Central memory CD8-positive, alpha-beta T cell (primary cell): ENCODE data around the gene RNASE8.

Source experiments
- ATAC-seq: fragments of 150-1000 bp; cut with Tn5 transposase; replicated peaks from 2 replicates; pipeline ENCODE4 v1.10.0; 2022; ENCODE audit warnings: mild to moderate bottlenecking, moderate FRiP score, moderate number of reproducible peaks; ENCODE audit not compliant: poor library complexity, severe bottlenecking; ENCODE audit errors: extremely low read depth
- DNase-seq, 2 donors: peaks; one replicate each; pipeline ENCODE4 v3.0.0; 2021; ENCODE audit warnings: low spot score in 2 of 2
- H3K27ac Mint-ChIP-seq: one replicate; pipeline ENCODE4 v1.8.0; 2022; ENCODE audit warnings: low read depth, mild to moderate bottlenecking, moderate library complexity, mixed read lengths
- H3K27me3 Mint-ChIP-seq: one replicate; pipeline ENCODE4 v1.8.0; 2022; ENCODE audit warnings: mixed read lengths
- H3K36me3 Mint-ChIP-seq: one replicate; pipeline ENCODE4 v1.8.0; 2022; ENCODE audit warnings: mild to moderate bottlenecking, moderate library complexity, mixed read lengths; ENCODE audit not compliant: insufficient read depth
- H3K4me1 Mint-ChIP-seq: one replicate; pipeline ENCODE4 v1.8.0; 2022; ENCODE audit warnings: mixed read lengths
- H3K4me3 Mint-ChIP-seq: one replicate; pipeline ENCODE4 v1.8.0; 2022; ENCODE audit warnings: mild to moderate bottlenecking, moderate library complexity, mixed read lengths
- H3K9me3 Mint-ChIP-seq: one replicate; pipeline ENCODE4 v1.8.0; 2022; ENCODE audit warnings: mixed read lengths

The RNASE8 gene

DNA sequence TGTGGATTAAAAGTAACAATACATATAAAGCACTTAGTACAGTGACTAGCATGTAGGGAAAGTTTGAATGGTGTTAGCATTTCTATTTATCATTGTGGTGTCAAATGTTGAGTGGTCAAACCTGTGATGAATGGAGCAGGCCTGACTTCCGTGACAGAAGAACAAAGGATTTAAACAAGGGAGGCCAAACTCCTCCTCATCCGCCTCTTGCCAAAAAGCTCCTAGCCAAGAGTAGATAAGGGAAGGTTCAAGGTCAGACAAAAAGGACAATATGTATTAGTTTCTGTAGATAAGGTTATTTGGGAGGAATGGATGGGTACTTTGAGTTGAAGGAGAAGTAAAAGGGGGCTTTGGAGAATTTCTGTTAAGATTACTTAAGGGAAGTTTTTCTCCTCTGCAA is 9.0 kb upstream of the RNASE8 start:
- H3K27ac Mint-ChIP-seq = no peak overlapping the region
- H3K4me1 Mint-ChIP-seq = peaks cover 8% of the 10 kb centered on the region
- peaks cover 28% of the 10 kb centered on the region for H3K27me3 Mint-ChIP-seq
- no peaks in the 10 kb centered on the region for H3K36me3 Mint-ChIP-seq
- no peaks in the 10 kb centered on the region for H3K9me3 Mint-ChIP-seq
- no peak overlapping the region for H3K4me3 Mint-ChIP-seq
- ATAC-seq (no peak), DNase-seq (no peak)

DNA sequence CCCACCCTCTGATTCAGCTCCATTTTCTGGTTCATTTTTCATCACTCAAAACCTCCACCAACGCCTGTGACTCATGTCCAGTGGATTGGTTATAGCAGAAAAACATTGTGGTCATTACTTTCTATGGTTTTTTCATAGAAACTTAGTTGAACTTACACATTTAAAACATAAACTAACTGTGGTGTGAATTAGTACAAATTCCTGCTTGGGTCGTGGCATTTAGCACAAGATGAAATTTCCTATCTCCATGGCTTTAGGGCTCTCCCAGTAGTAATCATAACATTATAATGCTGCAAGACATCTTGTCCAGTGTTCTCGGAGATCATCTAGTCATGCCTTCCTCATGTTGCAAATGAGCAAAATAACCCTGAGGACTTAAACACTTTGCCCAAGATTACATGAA is 8.3 kb upstream of the RNASE8 start:
- Mint-ChIP-seq H3K9me3 (no peaks in the 10 kb centered on the region), H3K4me1 (peaks cover 5% of the 10 kb centered on the region), H3K4me3 (no peak overlapping the region), H3K36me3 (no peaks in the 10 kb centered on the region), H3K27ac (no peak overlapping the region), H3K27me3 (peaks cover 21% of the 10 kb centered on the region)
- DNase-seq = no peak
- no peak for ATAC-seq

DNA sequence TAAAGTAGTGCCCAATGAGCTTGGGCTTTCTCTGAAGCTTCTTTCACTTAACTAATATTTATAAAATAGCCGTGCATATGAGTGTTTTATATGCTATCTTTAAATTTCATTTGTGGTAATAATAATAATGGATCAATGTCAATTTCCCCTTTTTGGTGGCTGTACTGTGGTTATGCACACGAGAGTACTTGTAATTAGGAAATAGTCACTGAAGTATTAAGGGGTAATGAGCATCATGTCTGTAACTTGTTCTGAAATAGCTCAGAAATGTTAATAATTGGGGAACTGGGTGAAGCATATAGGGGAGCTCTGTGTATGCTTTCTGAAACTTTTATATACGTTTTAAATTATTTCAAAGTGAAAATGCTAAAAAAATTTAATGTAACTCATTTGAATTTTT is 7.0 kb upstream of the RNASE8 start:
- Mint-ChIP-seq H3K4me3 (no peak overlapping the region), H3K9me3 (no peaks in the 10 kb centered on the region), H3K27ac (no peak overlapping the region), H3K27me3 (peaks cover 9% of the 10 kb centered on the region), H3K4me1 (no peaks in the 10 kb centered on the region), H3K36me3 (no peaks in the 10 kb centered on the region)
- no peak for DNase-seq
- ATAC-seq = no peak

DNA sequence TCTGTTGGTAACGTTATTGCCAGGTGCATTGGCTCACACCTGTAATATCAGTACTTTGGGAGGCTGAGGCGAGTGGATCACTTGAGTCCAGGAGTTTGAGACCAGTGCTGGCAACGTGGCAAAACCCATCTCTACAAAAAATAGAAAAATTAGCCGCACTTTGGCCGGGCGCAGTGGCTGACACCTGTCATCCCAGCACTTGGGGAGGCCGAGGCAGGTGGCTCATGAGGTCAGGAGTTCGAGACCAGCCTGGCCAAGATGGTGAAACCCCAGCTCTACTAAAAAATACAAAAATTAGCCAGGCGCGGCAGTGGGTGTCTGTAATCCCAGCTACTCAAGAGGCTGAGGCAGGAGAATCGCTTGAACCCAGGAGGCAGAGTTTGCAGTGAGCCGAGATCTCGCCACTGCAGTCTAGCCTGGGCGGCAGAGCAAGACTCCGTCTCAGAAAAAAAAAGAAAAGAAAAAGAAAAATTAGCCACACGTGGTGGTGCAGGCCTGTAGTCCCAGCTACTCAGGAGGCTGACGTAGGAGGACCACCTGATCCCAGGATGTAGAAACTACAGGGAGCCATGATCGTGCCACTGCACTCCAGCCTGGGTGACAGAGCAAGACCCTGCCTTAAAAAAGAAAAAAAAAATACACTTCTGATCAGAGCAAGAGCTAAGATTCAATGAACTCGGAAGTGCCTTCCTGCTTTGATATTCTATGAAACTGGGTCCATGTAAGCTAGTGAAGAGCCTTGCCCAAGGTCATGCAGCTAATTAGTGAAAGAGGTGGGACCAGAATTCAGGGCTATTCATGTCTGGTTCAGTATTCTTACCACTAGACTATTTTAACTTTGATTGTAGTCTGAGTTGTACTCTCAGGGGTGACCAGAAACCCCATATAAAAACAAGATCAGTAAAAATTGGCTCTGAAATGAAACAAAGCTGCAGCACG is 4.2 kb upstream of the RNASE8 start:
- no peak overlapping the region for H3K4me3 Mint-ChIP-seq
- DNase-seq (no peak), ATAC-seq (no peak)
- no peaks in the 10 kb centered on the region for H3K9me3 Mint-ChIP-seq
- H3K36me3 Mint-ChIP-seq = no peaks in the 10 kb centered on the region
- no peak overlapping the region for H3K27ac Mint-ChIP-seq
- H3K27me3 Mint-ChIP-seq = no peaks in the 10 kb centered on the region
- H3K4me1 Mint-ChIP-seq = no peaks in the 10 kb centered on the region

DNA sequence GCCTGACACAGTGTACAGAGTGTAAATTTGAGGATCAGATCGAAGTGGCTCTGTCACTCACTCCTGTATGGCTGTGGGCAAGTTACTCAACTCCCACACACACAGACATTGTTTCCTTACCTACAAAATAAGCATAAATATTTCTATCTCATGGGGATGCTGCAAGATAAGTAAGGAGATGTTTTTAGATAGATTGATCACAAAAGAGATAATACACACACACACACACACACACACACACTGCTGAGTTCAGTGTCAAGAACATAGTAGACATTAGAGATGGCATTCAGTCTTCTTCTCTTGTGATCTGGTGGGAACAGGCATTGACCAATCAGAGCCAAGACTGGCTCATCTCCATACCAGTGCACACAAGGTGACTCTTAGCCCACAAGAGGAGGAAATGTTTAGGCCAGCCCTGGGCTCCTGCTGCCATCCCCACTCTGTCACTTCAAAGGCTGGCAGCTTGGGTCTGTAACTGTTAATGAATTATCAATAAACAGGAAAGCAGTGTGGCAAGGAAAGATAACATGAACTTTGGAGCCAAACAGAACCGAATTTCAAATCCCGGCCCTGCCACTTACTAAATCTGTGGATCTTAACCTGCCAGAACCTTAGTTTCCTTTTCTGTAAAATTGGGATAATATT is 3.4 kb upstream of the RNASE8 start:
- H3K36me3 Mint-ChIP-seq = no peaks in the 10 kb centered on the region
- H3K27me3 Mint-ChIP-seq = no peaks in the 10 kb centered on the region
- no peak overlapping the region for H3K27ac Mint-ChIP-seq
- no peaks in the 10 kb centered on the region for H3K4me1 Mint-ChIP-seq
- no peaks in the 10 kb centered on the region for H3K9me3 Mint-ChIP-seq
- DNase-seq (no peak), ATAC-seq (no peak)
- no peak overlapping the region for H3K4me3 Mint-ChIP-seq

DNA sequence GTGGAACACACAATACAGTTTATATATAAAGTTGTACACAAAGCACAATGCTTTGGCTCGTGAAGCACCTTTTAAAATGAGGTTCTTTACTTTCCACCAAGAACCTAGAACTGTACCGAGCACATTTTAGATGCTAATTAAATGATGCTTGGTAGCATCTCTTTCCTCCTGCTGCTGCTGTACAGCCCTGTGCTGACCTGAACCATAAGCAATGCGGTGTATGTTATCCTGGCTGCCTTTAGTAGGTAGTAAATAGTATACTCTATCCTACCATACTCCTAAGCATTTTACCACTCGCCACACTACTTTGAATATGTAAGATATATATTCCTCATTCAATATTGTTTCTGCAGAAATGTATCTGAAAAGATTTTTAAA is 2.9 kb upstream of the RNASE8 start:
- H3K9me3 Mint-ChIP-seq = no peaks in the 10 kb centered on the region
- H3K27me3 Mint-ChIP-seq = peaks cover 5% of the 10 kb centered on the region
- no peak for DNase-seq

DNA sequence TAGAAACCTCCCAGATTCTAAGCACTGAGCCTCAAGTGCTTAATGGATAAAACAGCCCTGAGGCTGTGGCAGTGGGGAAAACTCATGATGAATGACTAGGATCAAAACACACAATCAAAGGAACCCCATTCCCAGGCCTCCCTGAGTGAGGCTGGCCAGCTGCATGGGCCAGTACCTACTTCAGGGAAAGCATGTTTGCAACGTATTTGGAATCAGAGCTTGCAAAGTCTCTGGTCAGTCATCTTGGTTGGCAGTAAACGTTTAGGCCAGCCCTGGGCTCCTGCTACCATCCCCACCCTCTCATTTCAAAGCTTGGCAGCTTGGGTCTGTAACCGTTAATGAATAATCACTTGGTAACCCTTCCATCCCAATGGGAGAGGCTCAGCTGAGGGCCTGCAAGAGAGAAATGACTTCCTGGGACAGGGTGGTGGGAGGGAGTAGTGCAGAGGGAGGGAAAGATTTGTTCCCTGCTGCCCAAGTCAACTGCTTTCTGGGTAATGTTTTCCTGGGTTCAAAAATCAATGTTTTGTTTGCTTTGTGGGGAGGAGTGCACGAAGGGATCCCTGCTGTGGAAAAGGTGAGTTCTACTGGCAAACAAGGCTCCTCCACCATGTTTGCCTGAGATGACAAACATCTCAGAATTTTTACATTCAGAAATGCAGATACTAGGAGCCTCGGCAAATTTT is 2.0 kb upstream of the RNASE8 start:
- DNase-seq (no peak), ATAC-seq (no peak)
- Mint-ChIP-seq H3K36me3 (no peaks in the 10 kb centered on the region), H3K4me3 (no peak overlapping the region), H3K27ac (no peak overlapping the region), H3K27me3 (peaks cover 13% of the 10 kb centered on the region), H3K4me1 (no peaks in the 10 kb centered on the region), H3K9me3 (no peaks in the 10 kb centered on the region)

More for the DNA sequence above, 2.9 kb upstream of the RNASE8 start:
- Mint-ChIP-seq H3K4me3 (no peak overlapping the region), H3K36me3 (no peaks in the 10 kb centered on the region), H3K4me1 (no peaks in the 10 kb centered on the region), H3K27ac (no peak overlapping the region)
- no peak for ATAC-seq

DNA sequence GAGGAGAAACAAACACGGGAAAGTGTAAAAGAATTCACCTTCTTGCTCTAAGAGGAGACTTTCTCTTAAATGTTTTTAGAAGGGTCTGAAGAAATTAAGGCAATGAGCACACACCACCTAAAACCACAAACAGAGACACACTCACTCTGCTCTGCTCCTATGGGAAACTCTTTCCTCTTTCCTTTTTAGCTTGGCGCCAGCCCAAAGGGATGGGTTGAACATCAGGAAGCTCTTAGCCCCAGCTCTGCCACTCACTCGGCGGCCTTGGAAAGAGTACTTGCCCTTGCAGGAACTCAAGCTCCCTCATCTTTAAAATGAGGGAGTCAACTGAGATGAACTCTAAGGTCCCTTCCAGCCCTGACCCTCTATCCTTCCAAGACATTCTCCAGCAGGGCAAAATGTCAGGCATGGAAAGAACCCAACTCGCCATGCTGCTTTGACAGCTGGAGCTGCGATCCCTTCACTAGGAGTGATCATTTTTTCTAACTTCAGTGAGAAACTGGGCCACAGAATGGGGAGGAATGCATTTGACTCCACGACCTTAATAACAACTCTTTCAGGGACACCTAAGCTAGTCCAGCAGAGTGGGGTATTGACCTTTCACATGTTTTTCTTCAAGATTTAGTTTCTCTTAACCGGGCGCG is 980 bp upstream of the RNASE8 start:
- ATAC-seq (no peak), DNase-seq (no peak)
- no peaks in the 10 kb centered on the region for H3K4me1 Mint-ChIP-seq
- no peak overlapping the region for H3K4me3 Mint-ChIP-seq
- no peak overlapping the region for H3K27ac Mint-ChIP-seq
- H3K36me3 Mint-ChIP-seq = no peaks in the 10 kb centered on the region
- no peaks in the 10 kb centered on the region for H3K9me3 Mint-ChIP-seq
- peaks cover 22% of the 10 kb centered on the region for H3K27me3 Mint-ChIP-seq

DNA sequence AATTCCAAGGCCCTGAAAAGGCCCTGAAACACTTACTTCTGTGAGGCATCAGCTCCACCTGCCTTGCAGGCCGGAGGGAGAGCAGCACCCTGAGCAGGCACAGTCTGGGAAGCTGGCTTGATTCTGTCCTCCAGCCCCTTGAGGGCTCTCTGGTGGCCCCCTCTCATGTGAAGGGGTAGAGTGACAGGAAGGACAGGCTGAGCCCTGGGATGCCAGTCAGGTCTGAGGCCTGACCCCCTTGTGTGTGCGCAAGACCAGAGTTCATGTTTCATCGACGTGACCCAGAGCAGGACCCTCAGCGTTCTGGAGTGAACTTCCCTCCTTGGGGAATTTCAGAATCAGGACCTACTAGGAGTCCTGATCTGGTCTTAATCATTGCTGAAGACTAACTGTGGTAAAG is 1.3 kb downstream of the RNASE8 start:
- DNase-seq (no peak), ATAC-seq (no peak)
- Mint-ChIP-seq H3K9me3 (no peaks in the 10 kb centered on the region), H3K27me3 (peaks cover 41% of the 10 kb centered on the region), H3K4me3 (no peak overlapping the region), H3K36me3 (no peaks in the 10 kb centered on the region), H3K4me1 (no peaks in the 10 kb centered on the region), H3K27ac (no peak overlapping the region)

DNA sequence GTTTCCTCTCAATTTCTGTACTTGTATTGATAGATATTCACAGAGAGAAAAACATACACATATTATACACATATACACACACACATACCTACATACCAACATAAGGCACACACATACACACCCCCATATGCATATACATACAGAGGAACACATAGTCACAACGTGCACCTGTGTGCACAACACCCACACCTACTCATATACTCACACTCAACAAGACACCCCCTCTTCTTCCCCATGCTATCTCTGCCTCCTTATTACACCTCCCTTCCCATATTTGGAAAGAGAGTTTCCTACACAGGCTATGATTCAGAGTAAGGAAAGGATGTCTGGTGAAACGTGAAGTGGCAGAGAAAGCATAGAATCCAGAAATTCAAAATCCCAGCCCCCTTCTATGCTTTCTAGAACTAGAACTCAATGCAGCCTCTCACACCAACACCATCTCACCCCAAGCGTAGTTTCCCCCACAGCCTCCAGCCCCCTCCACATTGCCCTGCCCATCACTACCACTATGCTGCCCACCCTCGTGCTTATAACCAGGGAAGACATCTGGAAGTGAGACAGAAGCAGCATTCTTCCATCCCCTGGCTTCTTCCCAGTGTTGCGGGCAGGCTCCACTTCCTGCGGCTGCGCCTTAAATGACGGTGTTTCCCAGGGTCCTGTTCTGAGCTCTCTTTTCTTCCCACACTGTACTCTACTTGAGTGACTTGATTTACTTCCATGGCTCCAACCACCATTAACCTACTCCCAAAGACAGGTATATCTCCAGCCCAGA is 2.4 kb downstream of the RNASE8 start:
- ATAC-seq = no peak
- H3K36me3 Mint-ChIP-seq = no peaks in the 10 kb centered on the region
- no peaks in the 10 kb centered on the region for H3K4me1 Mint-ChIP-seq
- H3K27me3 Mint-ChIP-seq = peaks cover 46% of the 10 kb centered on the region
- DNase-seq = no peak
- H3K9me3 Mint-ChIP-seq = no peaks in the 10 kb centered on the region
- no peak overlapping the region for H3K4me3 Mint-ChIP-seq
- no peak overlapping the region for H3K27ac Mint-ChIP-seq

DNA sequence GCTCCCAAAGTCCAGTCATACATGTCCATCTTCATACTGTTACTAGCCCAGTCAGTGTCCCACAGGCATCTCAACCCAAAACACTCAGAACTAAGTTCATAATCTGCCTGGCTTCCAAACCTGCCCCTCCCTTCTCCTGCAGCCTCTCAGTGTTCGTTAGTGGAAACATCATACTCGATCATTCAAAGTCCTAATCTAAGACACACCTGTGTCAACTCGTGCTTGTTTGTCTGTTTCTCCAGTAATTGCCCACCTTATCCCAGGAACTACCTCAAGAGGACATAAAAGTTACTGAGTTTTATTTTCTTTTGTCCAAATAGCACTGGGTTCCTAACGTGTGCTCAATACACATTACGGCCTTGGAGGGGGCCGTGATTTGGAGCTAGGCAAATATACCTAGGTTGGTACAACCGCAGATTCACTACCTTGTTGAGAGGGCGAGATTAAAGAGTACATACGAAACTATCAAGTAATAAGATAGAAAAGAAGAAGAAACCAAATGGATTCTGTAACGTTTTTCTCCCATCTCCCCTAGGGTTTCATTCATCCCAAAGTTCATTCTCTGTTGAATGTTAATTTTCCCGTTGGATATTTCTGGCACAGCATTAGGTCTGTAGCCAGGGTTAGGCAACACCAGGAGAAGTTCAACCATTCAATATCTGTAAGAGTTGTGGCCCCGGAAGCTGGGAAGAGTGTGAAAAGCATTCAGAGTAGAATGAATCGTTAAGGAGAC is 3.2 kb downstream of the RNASE8 start:
- no peaks in the 10 kb centered on the region for H3K36me3 Mint-ChIP-seq
- H3K9me3 Mint-ChIP-seq = no peaks in the 10 kb centered on the region
- peaks cover 54% of the 10 kb centered on the region for H3K27me3 Mint-ChIP-seq
- no peaks in the 10 kb centered on the region for H3K4me1 Mint-ChIP-seq
- no peak overlapping the region for H3K4me3 Mint-ChIP-seq
- H3K27ac Mint-ChIP-seq = no peak overlapping the region
- no peak for DNase-seq
- no peak for ATAC-seq
